ENCODE measurements around the gene PTPRA. TPM values are rescaled to one million over a fixed set of nuclear protein-coding genes. Genes with fewer than 3 reads are reported as not detected.

The PTPRA gene
- total RNA-seq, 4 donors from 2014 or later = 49.2 to 80.8 (median 60.4) TPM

DNA sequence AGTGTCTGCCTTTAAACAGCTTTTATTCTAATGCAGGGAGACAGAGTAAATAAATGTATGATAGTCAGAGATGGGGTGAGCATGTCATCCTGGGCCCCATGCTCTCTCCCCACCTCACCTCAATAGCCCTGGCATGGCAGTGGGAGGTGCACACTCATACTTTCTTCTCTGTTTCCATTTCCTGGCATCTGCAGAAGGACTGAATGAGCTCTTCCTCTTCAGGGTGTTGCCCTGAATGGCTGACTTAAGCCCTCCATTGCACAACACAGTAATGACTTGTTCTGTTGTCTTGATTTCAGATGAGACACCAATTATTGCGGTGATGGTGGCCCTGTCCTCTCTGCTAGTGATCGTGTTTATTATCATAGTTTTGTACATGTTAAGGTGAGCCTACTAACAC is 113.2 kb downstream of the PTPRA start:
- Histone ChIP-seq H3K36me3 (peaks cover 35 to 67% (median 59%) of the 10 kb centered on the region in 4 donors), H3K27ac (replicated peaks in 1 of 4) (no peak overlapping the region), H3K9me3 (no peaks in the 10 kb centered on the region), H3K4me3 (no peak overlapping the region), H3K27me3 (no peaks in the 10 kb centered on the region), H3K4me1 (peaks cover 9 to 22% (median 9%) of the 10 kb centered on the region in 4 donors)
- TF ChIP-seq, protein P1, sequence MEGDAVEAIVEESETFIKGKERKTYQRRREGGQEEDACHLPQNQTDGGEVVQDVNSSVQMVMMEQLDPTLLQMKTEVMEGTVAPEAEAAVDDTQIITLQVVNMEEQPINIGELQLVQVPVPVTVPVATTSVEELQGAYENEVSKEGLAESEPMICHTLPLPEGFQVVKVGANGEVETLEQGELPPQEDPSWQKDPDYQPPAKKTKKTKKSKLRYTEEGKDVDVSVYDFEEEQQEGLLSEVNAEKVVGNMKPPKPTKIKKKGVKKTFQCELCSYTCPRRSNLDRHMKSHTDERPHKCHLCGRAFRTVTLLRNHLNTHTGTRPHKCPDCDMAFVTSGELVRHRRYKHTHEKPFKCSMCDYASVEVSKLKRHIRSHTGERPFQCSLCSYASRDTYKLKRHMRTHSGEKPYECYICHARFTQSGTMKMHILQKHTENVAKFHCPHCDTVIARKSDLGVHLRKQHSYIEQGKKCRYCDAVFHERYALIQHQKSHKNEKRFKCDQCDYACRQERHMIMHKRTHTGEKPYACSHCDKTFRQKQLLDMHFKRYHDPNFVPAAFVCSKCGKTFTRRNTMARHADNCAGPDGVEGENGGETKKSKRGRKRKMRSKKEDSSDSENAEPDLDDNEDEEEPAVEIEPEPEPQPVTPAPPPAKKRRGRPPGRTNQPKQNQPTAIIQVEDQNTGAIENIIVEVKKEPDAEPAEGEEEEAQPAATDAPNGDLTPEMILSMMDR (IDR thresholded peaks at IDR 0.05) = no peak
- TF ChIP-seq POLR2AphosphoS5 (IDR thresholded peaks at IDR 0.05) (no peak), EP300 (IDR thresholded peaks at IDR 0.05) (no peak), POLR2A (IDR thresholded peaks at IDR 0.05; ENCODE audit: low read depth) (no peak)
- intact Hi-C loops (cut with DNase I) = no loop called here
- no peak for DNase-seq (ENCODE audit: extremely low spot score)
- 89% methylated on average over 2 of the region's 2 CpGs for WGBS

DNA sequence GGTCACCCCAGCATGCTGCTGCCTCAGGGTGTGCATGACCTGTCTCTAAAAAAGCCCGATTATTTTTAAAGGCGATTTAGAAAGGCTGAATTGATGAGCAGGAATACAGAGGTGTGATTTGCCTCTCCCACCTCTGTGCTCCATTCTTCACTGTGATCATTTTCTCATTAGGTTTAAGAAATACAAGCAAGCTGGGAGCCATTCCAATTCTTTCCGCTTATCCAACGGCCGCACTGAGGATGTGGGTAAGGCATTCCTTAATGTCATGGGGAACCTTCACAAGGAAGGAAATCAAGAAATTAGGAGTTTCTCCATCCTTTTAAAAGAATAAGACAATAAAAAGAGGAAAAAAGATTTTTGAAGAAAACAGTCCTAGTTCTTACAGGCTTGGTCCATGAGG is 114.6 kb downstream of the PTPRA start:
- Histone ChIP-seq H3K27me3 (no peaks in the 10 kb centered on the region), H3K36me3 (peaks cover 41 to 81% (median 73%) of the 10 kb centered on the region in 4 donors), H3K4me1 (peaks cover 9 to 22% (median 9%) of the 10 kb centered on the region in 4 donors), H3K4me3 (no peak overlapping the region), H3K9me3 (no peaks in the 10 kb centered on the region), H3K27ac (replicated peaks in 1 of 4) (no peak overlapping the region)
- 77% methylated on average over 5 of the region's 5 CpGs for WGBS
- TF ChIP-seq, protein P1 (IDR thresholded peaks at IDR 0.05) = no peak
- no peak for TF ChIP-seq POLR2AphosphoS5 (IDR thresholded peaks at IDR 0.05)
- TF ChIP-seq POLR2A (IDR thresholded peaks at IDR 0.05; ENCODE audit: low read depth) = no peak
- TF ChIP-seq EP300 (IDR thresholded peaks at IDR 0.05) = no peak
- no peak for DNase-seq (ENCODE audit: extremely low spot score)
- intact Hi-C loops (cut with DNase I) = no loop called here

DNA sequence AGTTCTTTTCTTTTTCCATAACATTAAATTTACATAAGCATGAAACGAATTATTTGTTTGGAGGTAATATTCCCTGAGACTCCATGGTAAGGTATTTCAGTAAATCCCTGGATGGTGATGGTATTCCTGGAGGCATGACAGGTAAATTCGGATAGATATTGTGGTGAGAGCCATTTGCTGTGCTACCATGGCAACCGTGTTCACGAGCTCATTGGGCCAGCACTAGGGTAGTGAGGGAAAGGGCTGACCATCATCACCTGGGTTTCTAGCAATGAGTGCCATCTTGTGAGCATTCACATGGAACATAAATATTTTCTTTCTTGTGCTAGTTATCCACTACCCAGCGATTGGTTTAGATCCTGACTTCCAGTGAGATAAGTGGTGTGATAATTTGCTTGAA is 118.3 kb downstream of the PTPRA start:
- Histone ChIP-seq H3K27me3 (no peaks in the 10 kb centered on the region), H3K36me3 (peaks cover 61 to 100% (median 96%) of the 10 kb centered on the region in 4 donors), H3K9me3 (no peaks in the 10 kb centered on the region), H3K4me3 (no peak overlapping the region), H3K27ac (replicated peaks in 1 of 4) (no peak overlapping the region), H3K4me1 (peaks cover 0 to 7% (median 0%) of the 10 kb centered on the region in 4 donors)
- TF ChIP-seq EP300 (IDR thresholded peaks at IDR 0.05) = no peak
- TF ChIP-seq POLR2AphosphoS5 (IDR thresholded peaks at IDR 0.05) = no peak
- TF ChIP-seq, protein P1 (IDR thresholded peaks at IDR 0.05) = no peak
- TF ChIP-seq POLR2A (IDR thresholded peaks at IDR 0.05; ENCODE audit: low read depth) = no peak
- 93% methylated on average over 5 of the region's 5 CpGs for WGBS
- intact Hi-C loops (cut with DNase I) = no loop called here
- DNase-seq (ENCODE audit: extremely low spot score) = no peak

DNA sequence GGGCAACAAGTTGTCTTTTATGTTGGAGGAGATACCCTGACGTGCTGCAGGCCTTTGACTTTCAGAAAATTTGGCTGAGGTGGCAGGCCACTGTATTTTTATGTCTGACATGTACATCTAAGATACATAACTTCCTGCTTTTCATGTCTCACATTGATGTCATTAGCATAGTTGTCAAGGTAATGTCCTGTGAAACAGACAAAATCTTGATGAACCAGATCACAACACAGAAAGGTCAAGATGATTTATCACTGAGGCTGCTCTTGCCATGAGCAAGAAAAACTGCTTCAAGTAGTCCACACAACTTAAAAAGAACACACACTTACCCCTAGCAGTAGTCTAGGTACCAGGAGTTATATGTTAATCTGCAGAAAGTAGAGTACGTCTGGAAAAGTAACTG is 120.0 kb downstream of the PTPRA start:
- peaks cover 57 to 86% (median 81%) of the 10 kb centered on the region in 4 donors for H3K36me3 ChIP-seq
- 94% methylated on average over 2 of the region's 2 CpGs for WGBS
- H3K4me1 ChIP-seq = no peaks in the 10 kb centered on the region
- DNase-seq (ENCODE audit: extremely low spot score) = no peak
- no peak overlapping the region for H3K27ac ChIP-seq (replicated peaks in 1 of 4)
- TF ChIP-seq POLR2A (IDR thresholded peaks at IDR 0.05; ENCODE audit: low read depth) (no peak), POLR2AphosphoS5 (IDR thresholded peaks at IDR 0.05) (no peak), EP300 (IDR thresholded peaks at IDR 0.05) (no peak)
- TF ChIP-seq, protein P1 (IDR thresholded peaks at IDR 0.05) = no peak
- no peaks in the 10 kb centered on the region for H3K9me3 ChIP-seq
- H3K27me3 ChIP-seq = no peaks in the 10 kb centered on the region
- no peak overlapping the region for H3K4me3 ChIP-seq
- intact Hi-C loops (cut with DNase I) = no loop called here

DNA sequence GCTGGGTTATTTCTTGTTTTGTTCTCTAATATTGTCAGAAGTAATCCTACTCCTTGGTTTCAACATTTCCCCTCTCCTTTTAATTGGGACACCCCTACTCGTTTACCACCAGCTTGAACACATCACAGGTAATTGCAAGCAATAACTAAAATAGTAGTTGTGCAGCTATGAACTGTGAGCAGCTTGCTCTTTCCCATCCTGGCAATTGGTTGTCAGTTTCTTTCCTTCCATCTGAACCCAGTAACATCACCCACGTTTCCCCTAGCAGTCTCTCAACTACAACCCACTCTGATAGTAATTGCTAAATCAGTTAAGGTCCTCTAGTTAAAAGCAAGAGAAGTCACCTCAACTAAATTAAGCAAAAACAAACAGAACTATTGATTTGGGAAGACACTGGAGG is 122.5 kb downstream of the PTPRA start:
- Histone ChIP-seq H3K27me3 (no peaks in the 10 kb centered on the region), H3K4me1 (no peaks in the 10 kb centered on the region), H3K36me3 (peaks cover 33 to 66% (median 57%) of the 10 kb centered on the region in 4 donors), H3K4me3 (no peak overlapping the region), H3K9me3 (no peaks in the 10 kb centered on the region), H3K27ac (replicated peaks in 1 of 4) (no peak overlapping the region)
- no peak for DNase-seq (ENCODE audit: extremely low spot score)
- intact Hi-C loops (cut with DNase I) = no loop called here
- TF ChIP-seq POLR2AphosphoS5 (IDR thresholded peaks at IDR 0.05) (no peak), EP300 (IDR thresholded peaks at IDR 0.05) (no peak), POLR2A (IDR thresholded peaks at IDR 0.05; ENCODE audit: low read depth) (no peak)
- TF ChIP-seq, protein P1 (IDR thresholded peaks at IDR 0.05) = no peak
- 85% methylated on average over 2 of the region's 2 CpGs for WGBS

Measured in esophagus muscularis mucosa (tissue), 4 donors.